SU-DHL-6 (cell line): ENCODE measurements around the gene LPGAT1.

ENCODE experiments used
- H2AFZ ChIP-seq: fragments of 200-600 bp; sonication (generic); 2 replicates; pipeline ENCODE4 v1.6.1; 2014; ENCODE audit warnings: low read depth, mild to moderate bottlenecking, moderate library complexity, mixed read lengths, antibody characterized with exemption, low read length; ENCODE audit not compliant: severe bottlenecking
- H3F3A ChIP-seq: fragments of 200-600 bp; shearing (Covaris generic); 2 replicates; pipeline ENCODE4 v1.6.0; 2016; ENCODE audit warnings: antibody characterized with exemption, mild to moderate bottlenecking; ENCODE audit not compliant: insufficient read depth
- H3K27ac ChIP-seq: fragments of 200-600 bp; sonication (generic); 2 replicates; pipeline ENCODE4 v1.5.1; 2016; ENCODE audit warnings: low read depth, mild to moderate bottlenecking, low read length, moderate library complexity, mixed read lengths
- H3K27me3 ChIP-seq: fragments of 200-600 bp; sonication (generic), shearing (Covaris generic); 2 replicates; pipeline ENCODE4 v1.6.0; 2014; ENCODE audit warnings: mild to moderate bottlenecking, low read length
- H3K36me3 ChIP-seq: fragments of 200-600 bp; sonication (generic); 2 replicates; pipeline ENCODE4 v1.6.1; 2014; ENCODE audit warnings: mild to moderate bottlenecking, low read length, mixed read lengths
- H3K4me2 ChIP-seq: fragments of 300-600, 200-600 bp; shearing (Covaris generic), sonication (generic); 2 replicates; pipeline ENCODE4 v1.6.0; 2014; ENCODE audit warnings: low read length, low read depth, mild to moderate bottlenecking; ENCODE audit not compliant: poor library complexity, severe bottlenecking
- H3K4me3 ChIP-seq: fragments of 200-600 bp; sonication (generic); 2 replicates; pipeline ENCODE4 v1.5.1; 2014; ENCODE audit warnings: antibody characterized with exemption, low read length, mild to moderate bottlenecking, mixed read lengths; ENCODE audit not compliant: insufficient read depth, poor library complexity, severe bottlenecking
- H3K79me2 ChIP-seq: fragments of 200-600 bp; sonication (generic); 2 replicates; pipeline ENCODE4 v1.6.1; 2014; ENCODE audit warnings: mild to moderate bottlenecking, low read length, moderate library complexity; ENCODE audit not compliant: insufficient read depth
- H3K9ac ChIP-seq: fragments of 200-600 bp; sonication (generic); 2 replicates; pipeline ENCODE4 v1.7.0; 2014; ENCODE audit warnings: mild to moderate bottlenecking, low read length
- H3K9me2 ChIP-seq: fragments of 200-600 bp; sonication (generic); replicated peaks from 2 replicates; pipeline ENCODE4 v1.6.1; 2014; ENCODE audit warnings: low read length; ENCODE audit not compliant: insufficient read depth
- H3K9me3 ChIP-seq: fragments of 200-600 bp; sonication (generic); 2 replicates; pipeline ENCODE4 v1.6.1; 2014; ENCODE audit warnings: low read length, mixed read lengths; ENCODE audit not compliant: insufficient read depth
- H4K20me1 ChIP-seq: fragments of 200-600 bp; sonication (generic); 2 replicates; pipeline ENCODE4 v1.6.1; 2014; ENCODE audit warnings: low read depth, mild to moderate bottlenecking, antibody characterized with exemption, low read length, moderate library complexity, mixed read lengths
- EZH2phosphoT487 ChIP-seq: fragments of 200-600 bp; sonication (generic), shearing (Covaris generic); conservative IDR thresholded peaks from 2 replicates; pipeline ENCODE4 v1.6.1; 2018; ENCODE audit warnings: mild to moderate bottlenecking, antibody characterized with exemption, low read length, moderate library complexity, mixed read lengths
- TF ChIP-seq, protein P1 (sequence below): fragments of 200-600 bp; sonication (generic); IDR thresholded peaks from one replicate; pipeline ENCODE4 v1.5.1; 2017; ENCODE audit warnings: antibody characterized with exemption, mild to moderate bottlenecking, low read length, moderate library complexity; ENCODE audit not compliant: insufficient read depth, poor library complexity, severe bottlenecking

The LPGAT1 gene

GRCh38 chr1:211797994-211798393 is 32.6 kb downstream of the LPGAT1 start:
- H3K27me3 ChIP-seq = no peaks in the 10 kb centered on the region
- H3K9me3 ChIP-seq = no peaks in the 10 kb centered on the region
- no peaks in the 10 kb centered on the region for H3K9me2 ChIP-seq
- no peaks in the 10 kb centered on the region for H3K36me3 ChIP-seq
- H4K20me1 ChIP-seq = no peaks in the 10 kb centered on the region
- no peak overlapping the region for H2AFZ ChIP-seq
- TF ChIP-seq, protein P1, sequence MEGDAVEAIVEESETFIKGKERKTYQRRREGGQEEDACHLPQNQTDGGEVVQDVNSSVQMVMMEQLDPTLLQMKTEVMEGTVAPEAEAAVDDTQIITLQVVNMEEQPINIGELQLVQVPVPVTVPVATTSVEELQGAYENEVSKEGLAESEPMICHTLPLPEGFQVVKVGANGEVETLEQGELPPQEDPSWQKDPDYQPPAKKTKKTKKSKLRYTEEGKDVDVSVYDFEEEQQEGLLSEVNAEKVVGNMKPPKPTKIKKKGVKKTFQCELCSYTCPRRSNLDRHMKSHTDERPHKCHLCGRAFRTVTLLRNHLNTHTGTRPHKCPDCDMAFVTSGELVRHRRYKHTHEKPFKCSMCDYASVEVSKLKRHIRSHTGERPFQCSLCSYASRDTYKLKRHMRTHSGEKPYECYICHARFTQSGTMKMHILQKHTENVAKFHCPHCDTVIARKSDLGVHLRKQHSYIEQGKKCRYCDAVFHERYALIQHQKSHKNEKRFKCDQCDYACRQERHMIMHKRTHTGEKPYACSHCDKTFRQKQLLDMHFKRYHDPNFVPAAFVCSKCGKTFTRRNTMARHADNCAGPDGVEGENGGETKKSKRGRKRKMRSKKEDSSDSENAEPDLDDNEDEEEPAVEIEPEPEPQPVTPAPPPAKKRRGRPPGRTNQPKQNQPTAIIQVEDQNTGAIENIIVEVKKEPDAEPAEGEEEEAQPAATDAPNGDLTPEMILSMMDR = no peak
- no peak for TF ChIP-seq EZH2phosphoT487
- H3K79me2 ChIP-seq = no peaks in the 10 kb centered on the region
- no peak overlapping the region for H3K4me3 ChIP-seq
- H3K27ac ChIP-seq = no peak overlapping the region
- no peak overlapping the region for H3K4me2 ChIP-seq
- no peak overlapping the region for H3K9ac ChIP-seq
- H3F3A ChIP-seq = no peaks in the 10 kb centered on the region

- Histone ChIP-seq H3K36me3 (no peaks in the 10 kb centered on the region), H3K27me3 (no peaks in the 10 kb centered on the region), H3K27ac (no peak overlapping the region), H3F3A (no peaks in the 10 kb centered on the region), H4K20me1 (no peaks in the 10 kb centered on the region), H2AFZ (no peak overlapping the region), H3K4me2 (no peak overlapping the region), H3K9me2 (no peaks in the 10 kb centered on the region), H3K9me3 (no peaks in the 10 kb centered on the region), H3K9ac (no peak overlapping the region), H3K4me3 (no peak overlapping the region), H3K79me2 (no peaks in the 10 kb centered on the region)
- TF ChIP-seq, protein P1 = no peak
- TF ChIP-seq EZH2phosphoT487 = no peak
Observed at GRCh38 chr1:211791979-211792378, 38.6 kb downstream of the LPGAT1 start.

- no peak overlapping the region for H3K4me2 ChIP-seq
- no peaks in the 10 kb centered on the region for H3K9me2 ChIP-seq
- no peaks in the 10 kb centered on the region for H3K36me3 ChIP-seq
- H3F3A ChIP-seq = no peaks in the 10 kb centered on the region
- H3K27ac ChIP-seq = no peak overlapping the region
- no peaks in the 10 kb centered on the region for H4K20me1 ChIP-seq
- H2AFZ ChIP-seq = no peak overlapping the region
- no peak for TF ChIP-seq EZH2phosphoT487
- TF ChIP-seq, protein P1 = no peak
- no peaks in the 10 kb centered on the region for H3K27me3 ChIP-seq
- no peaks in the 10 kb centered on the region for H3K79me2 ChIP-seq
- no peaks in the 10 kb centered on the region for H3K9me3 ChIP-seq
- H3K9ac ChIP-seq = no peak overlapping the region
- H3K4me3 ChIP-seq = no peak overlapping the region
Observed at GRCh38 chr1:211789641-211790464, 40.7 kb downstream of the LPGAT1 start.
